HCT116 (cell line): ENCODE data around the gene CST11. TPM values are rescaled to one million over a fixed set of nuclear protein-coding genes. Genes with fewer than 3 reads are reported as not detected.

ENCODE experiments used
- ATAC-seq: fragments of 200-7000 bp; cut with Tn5 transposase; 2 replicates; pipeline ENCODE4 v1.9.1; 2020; ENCODE audit warnings: mild to moderate bottlenecking, moderate library complexity
- BruUV-seq: library from RNA; stranded (reverse); fragments of 400-500 nt; replicated peaks from 2 replicates; lab custom pipeline; 2021; lab: Mats Ljungman, UMichigan
- CTCF ChIA-PET: fragments of 300-600 bp; sonication (Branson Sonifier 250); formaldehyde crosslinking; loops from one replicate; lab custom pipeline; 2021; ENCODE audit warnings: antibody characterized with exemption; lab: Charles Lee
- POLR2A ChIA-PET: fragments of 300-600, 350-600 bp; sonication (Branson Sonifier 250); formaldehyde crosslinking; loops from one replicate; lab custom pipeline; 2021; ENCODE audit warnings: antibody characterized with exemption; lab: Charles Lee
- RAD21 ChIA-PET, 2 experiments: fragments of 300-600 bp; sonication (Branson Sonifier 250); formaldehyde crosslinking; loops; one replicate each; lab custom pipeline; 2023; ENCODE audit warnings: low total read pairs in 2 of 2; ENCODE audit not compliant: uncharacterized antibody in 2 of 2, unreplicated experiment in 2 of 2, low non-redundant PET in 1 of 2; lab: Charles Lee
- DNase-seq: peaks from one replicate; pipeline ENCODE4 v3.0.0-alpha.2; 2010; ENCODE audit warnings: low read depth, low spot score
- H2AFZ ChIP-seq: fragments of 200-600 bp; shearing (Covaris generic), sonication (generic); 2 replicates; pipeline ENCODE4 v1.6.1; 2017; ENCODE audit warnings: low read depth, mixed run types, mixed read lengths, antibody characterized with exemption, low read length; ENCODE audit not compliant: poor library complexity, severe bottlenecking
- H3K27ac ChIP-seq: 2 replicates; pipeline ENCODE4 v1.5.1; 2012; ENCODE audit warnings: low read depth, low read length
- H3K27me3 ChIP-seq: fragments of 200-600 bp; sonication (generic); 2 replicates; pipeline ENCODE4 v1.6.1; 2016; ENCODE audit warnings: mixed run types, low read length, mixed read lengths; ENCODE audit not compliant: insufficient read depth
- H3K36me3 ChIP-seq, 2 experiments: fragments of 200-500 bp in 1 of 2; fragments of 200-600 bp in 1 of 2; sonication (Bioruptor generic) in 1 of 2; sonication (generic) in 1 of 2; 2 replicates each; pipeline versions ENCODE4 v1.5.1 to v1.6.1; 2014 to 2016; ENCODE audit warnings: low read length in 2 of 2, inconsistent platforms in 1 of 2, mixed read lengths in 1 of 2, mixed run types in 1 of 2; ENCODE audit not compliant: insufficient read depth in 2 of 2, control insufficient read depth in 1 of 2
- H3K4me1 ChIP-seq, 2 experiments: fragments of 200-600 bp in 1 of 2; sonication (generic) in 1 of 2; 2 replicates each; pipeline versions ENCODE4 v1.5.1 to v1.6.1; 2012 to 2017; ENCODE audit warnings: low read length in 2 of 2, inconsistent platforms in 1 of 2, mild to moderate bottlenecking in 1 of 2, mixed read lengths in 1 of 2, mixed run types in 1 of 2, moderate library complexity in 1 of 2; ENCODE audit not compliant: insufficient read depth in 2 of 2, control insufficient read depth in 1 of 2
- H3K4me2 ChIP-seq: fragments of 200-600 bp; sonication (generic); 2 replicates; pipeline ENCODE4 v1.6.1; 2017; ENCODE audit warnings: mixed run types, low read length, mixed read lengths
- H3K4me3 ChIP-seq, 2 experiments: fragments of 200-600 bp in 1 of 2; sonication (generic) in 1 of 2; replicated peaks in 1 of 2; 2 replicates each; pipeline ENCODE4 v1.5.1; 2011 to 2016; ENCODE audit warnings: low read length in 2 of 2, control low read depth in 1 of 2, low read depth in 1 of 2, mild to moderate bottlenecking in 1 of 2, mixed read lengths in 1 of 2, mixed run types in 1 of 2
- H3K79me2 ChIP-seq: fragments of 200-600 bp; sonication (generic); 2 replicates; pipeline ENCODE4 v1.6.1; 2017; ENCODE audit warnings: mild to moderate bottlenecking, mixed run types, low read length, moderate library complexity, mixed read lengths; ENCODE audit not compliant: insufficient read depth
- H3K9ac ChIP-seq: fragments of 200-600 bp; sonication (generic); 2 replicates; pipeline ENCODE4 v1.6.1; 2016; ENCODE audit warnings: low read length, mixed read lengths
- H3K9me2 ChIP-seq: fragments of 200-600 bp; sonication (generic), shearing (Covaris generic); 2 replicates; pipeline ENCODE4 v1.6.1; 2017; ENCODE audit warnings: mixed run types, mild to moderate bottlenecking, moderate library complexity; ENCODE audit not compliant: insufficient read depth
- H3K9me3 ChIP-seq, 2 experiments: fragments of 200-500 bp in 1 of 2; fragments of 200-600 bp in 1 of 2; sonication (Bioruptor generic) in 1 of 2; sonication (generic) in 1 of 2; 2 replicates each; pipeline ENCODE4 v1.6.1; 2014 to 2017; ENCODE audit warnings: low read length in 2 of 2, mixed read lengths in 2 of 2, inconsistent platforms in 1 of 2, low read depth in 1 of 2, mild to moderate bottlenecking in 1 of 2, mixed run types in 1 of 2, moderate library complexity in 1 of 2; ENCODE audit not compliant: control insufficient read depth in 1 of 2, insufficient read depth in 1 of 2
- H4K20me1 ChIP-seq: fragments of 200-600 bp; sonication (generic), shearing (Covaris generic); 2 replicates; pipeline ENCODE4 v1.6.1; 2017; ENCODE audit warnings: mixed run types, mild to moderate bottlenecking, moderate library complexity; ENCODE audit not compliant: insufficient read depth
- RAD21 ChIP-seq: IDR thresholded peaks from 2 replicates; pipeline ENCODE4 v1.6.1; 2012; ENCODE audit warnings: low read depth, mild to moderate bottlenecking
- intact Hi-C: fragments of 100-400 bp; cut with micrococcal nuclease; formaldehyde crosslinking; loops from 2 replicates; pipeline ENCODE4 v1.10.0; 2022
- total RNA-seq: library from RNA; stranded (reverse); gene quantifications from one replicate; pipeline ENCODE4 v1.2.1, GENCODE V29; 2021; ENCODE audit not compliant: unreplicated experiment
- TF ChIP-seq, protein P1 (sequence below): IDR thresholded peaks from 2 replicates; pipeline ENCODE4 v1.6.1; 2012; ENCODE audit warnings: low read depth
- TF ChIP-seq, protein P2 (sequence below), 3 experiments: fragments of 200-600 bp in 1 of 3; sonication (generic) in 1 of 3; IDR thresholded peaks in 2 of 3; conservative IDR thresholded peaks in 1 of 3; 2 replicates each; pipeline ENCODE4 v1.5.1; 2012 to 2017; ENCODE audit warnings: low read depth in 2 of 3, low read length in 2 of 3, antibody characterized with exemption in 1 of 3, borderline replicate concordance in 1 of 3, control low read depth in 1 of 3, mild to moderate bottlenecking in 1 of 3, mixed read lengths in 1 of 3, mixed run types in 1 of 3, moderate library complexity in 1 of 3; ENCODE audit not compliant: insufficient read depth in 1 of 3

Gene CST11
- total RNA-seq, 1 experiment from 2014 or later, result not detected

DNA sequence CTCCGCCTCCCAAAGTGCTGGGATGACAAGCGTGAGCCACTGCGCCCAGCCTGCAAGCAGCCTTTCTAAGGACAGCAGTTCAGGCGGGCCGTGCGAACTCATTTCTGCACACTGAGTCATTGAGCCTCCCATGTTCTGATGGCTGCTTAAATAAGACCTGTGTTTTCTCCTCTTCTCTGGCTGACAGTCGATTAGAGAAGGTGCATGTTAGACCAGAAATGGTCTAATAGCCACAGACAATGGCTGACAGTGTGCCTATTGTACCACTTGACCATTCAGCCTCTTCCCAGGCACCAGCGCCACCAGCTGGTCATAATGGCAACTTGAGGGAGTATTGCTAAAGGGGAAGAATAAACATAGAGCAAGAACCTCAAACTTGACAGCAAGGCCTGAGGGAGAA is 6.2 kb downstream of the CST11 start:
- no peaks in the 10 kb centered on the region for H3K9me3 ChIP-seq
- TF ChIP-seq RAD21, result peak; percentile 61
- TF ChIP-seq, protein P1, sequence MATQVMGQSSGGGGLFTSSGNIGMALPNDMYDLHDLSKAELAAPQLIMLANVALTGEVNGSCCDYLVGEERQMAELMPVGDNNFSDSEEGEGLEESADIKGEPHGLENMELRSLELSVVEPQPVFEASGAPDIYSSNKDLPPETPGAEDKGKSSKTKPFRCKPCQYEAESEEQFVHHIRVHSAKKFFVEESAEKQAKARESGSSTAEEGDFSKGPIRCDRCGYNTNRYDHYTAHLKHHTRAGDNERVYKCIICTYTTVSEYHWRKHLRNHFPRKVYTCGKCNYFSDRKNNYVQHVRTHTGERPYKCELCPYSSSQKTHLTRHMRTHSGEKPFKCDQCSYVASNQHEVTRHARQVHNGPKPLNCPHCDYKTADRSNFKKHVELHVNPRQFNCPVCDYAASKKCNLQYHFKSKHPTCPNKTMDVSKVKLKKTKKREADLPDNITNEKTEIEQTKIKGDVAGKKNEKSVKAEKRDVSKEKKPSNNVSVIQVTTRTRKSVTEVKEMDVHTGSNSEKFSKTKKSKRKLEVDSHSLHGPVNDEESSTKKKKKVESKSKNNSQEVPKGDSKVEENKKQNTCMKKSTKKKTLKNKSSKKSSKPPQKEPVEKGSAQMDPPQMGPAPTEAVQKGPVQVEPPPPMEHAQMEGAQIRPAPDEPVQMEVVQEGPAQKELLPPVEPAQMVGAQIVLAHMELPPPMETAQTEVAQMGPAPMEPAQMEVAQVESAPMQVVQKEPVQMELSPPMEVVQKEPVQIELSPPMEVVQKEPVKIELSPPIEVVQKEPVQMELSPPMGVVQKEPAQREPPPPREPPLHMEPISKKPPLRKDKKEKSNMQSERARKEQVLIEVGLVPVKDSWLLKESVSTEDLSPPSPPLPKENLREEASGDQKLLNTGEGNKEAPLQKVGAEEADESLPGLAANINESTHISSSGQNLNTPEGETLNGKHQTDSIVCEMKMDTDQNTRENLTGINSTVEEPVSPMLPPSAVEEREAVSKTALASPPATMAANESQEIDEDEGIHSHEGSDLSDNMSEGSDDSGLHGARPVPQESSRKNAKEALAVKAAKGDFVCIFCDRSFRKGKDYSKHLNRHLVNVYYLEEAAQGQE, result no peak
- TF ChIP-seq, protein P2, sequence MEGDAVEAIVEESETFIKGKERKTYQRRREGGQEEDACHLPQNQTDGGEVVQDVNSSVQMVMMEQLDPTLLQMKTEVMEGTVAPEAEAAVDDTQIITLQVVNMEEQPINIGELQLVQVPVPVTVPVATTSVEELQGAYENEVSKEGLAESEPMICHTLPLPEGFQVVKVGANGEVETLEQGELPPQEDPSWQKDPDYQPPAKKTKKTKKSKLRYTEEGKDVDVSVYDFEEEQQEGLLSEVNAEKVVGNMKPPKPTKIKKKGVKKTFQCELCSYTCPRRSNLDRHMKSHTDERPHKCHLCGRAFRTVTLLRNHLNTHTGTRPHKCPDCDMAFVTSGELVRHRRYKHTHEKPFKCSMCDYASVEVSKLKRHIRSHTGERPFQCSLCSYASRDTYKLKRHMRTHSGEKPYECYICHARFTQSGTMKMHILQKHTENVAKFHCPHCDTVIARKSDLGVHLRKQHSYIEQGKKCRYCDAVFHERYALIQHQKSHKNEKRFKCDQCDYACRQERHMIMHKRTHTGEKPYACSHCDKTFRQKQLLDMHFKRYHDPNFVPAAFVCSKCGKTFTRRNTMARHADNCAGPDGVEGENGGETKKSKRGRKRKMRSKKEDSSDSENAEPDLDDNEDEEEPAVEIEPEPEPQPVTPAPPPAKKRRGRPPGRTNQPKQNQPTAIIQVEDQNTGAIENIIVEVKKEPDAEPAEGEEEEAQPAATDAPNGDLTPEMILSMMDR (IDR thresholded peaks at IDR 0.05 in 2 of 3, conservative IDR thresholded peaks at IDR 0.05 in 1 of 3; ENCODE audit: borderline replicate concordance in 1 of 3, insufficient read depth in 1 of 3, low read depth in 2 of 3, low read length in 2 of 3), result peak; percentile 27 to 86 (median 76); a peak in 5 of 6 replicates
- H3K4me2 ChIP-seq, result no peak overlapping the region
- ChIA-PET RAD21 (no interaction called here), POLR2A (no interaction called here), CTCF (interaction anchor here (0.8 to 2.0 kb wide), 8 partner anchors 8 to 153 kb away, joined by 3 to 8 read pairs (median 3); partner anchors contain the start of gene NAPB)
- peaks cover 0 to 7% of the 10 kb centered on the region in 2 experiments; a peak in 1 of 4 replicates for H3K4me1 ChIP-seq
- peak; percentile 82 for ATAC-seq
- H3K4me3 ChIP-seq, result no peak overlapping the region
- H3K9ac ChIP-seq, result no peak overlapping the region
- intact Hi-C loops, result no loop called here
- H2AFZ ChIP-seq, result no peak overlapping the region
- BruUV-seq, result no TSS peak
- no peaks in the 10 kb centered on the region for H3K36me3 ChIP-seq
- DNase-seq, result peak; percentile 35
- no peaks in the 10 kb centered on the region for H3K9me2 ChIP-seq
- H4K20me1 ChIP-seq, result no peaks in the 10 kb centered on the region
- H3K27ac ChIP-seq, result no peak overlapping the region
- no peaks in the 10 kb centered on the region for H3K79me2 ChIP-seq
- H3K27me3 ChIP-seq, result no peaks in the 10 kb centered on the region; the same call in 1 of the 2 replicates
